Activated CD4-positive, alpha-beta T cell treated with anti-CD3 and anti-CD28 coated beads for 4 hours (primary cell): ENCODE results near the gene GGTLC2.

ENCODE experiments used
- DNase-seq, 2 donors: peaks; one replicate each; pipeline ENCODE4 v3.0.0-alpha.2; 2020

Gene GGTLC2

DNA sequence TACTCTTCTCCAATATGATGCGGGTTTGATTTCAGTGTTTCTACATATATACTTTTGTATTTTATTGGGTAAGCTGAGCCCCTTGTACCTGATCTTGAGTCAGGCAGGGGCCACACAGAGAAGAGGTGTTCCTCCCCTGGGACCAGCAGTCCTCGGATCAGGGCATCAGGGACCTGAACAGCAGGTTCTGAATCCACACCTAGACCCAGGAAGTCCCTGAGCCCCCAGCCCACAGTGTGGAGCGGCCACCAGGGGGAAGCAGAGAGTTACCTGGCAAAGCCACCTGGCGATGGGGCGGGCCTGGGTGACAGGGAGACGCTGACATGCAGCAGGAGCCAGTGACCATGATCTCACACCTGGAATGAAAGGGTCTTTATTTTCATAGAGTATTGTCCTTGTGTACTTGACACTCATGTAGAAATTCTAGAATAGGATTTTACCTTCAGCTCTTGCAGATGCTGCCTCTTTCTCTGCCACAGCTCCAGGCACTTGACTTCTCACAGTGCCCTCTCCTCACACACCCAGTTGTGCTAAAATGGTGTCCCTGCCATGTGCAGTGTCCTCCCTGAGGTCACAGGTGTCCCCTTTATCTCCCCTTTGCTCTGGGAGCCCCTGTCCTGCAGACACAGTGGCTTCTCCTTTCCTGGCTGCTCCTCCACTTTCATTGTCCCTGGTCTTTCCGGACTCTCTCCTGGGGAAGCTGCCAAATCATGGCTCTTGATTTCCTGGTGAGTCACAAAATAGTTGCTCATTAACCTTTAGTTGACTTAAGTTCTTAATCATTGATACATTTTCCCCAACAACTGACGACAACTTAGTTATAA lies 48.5 kb downstream of the GGTLC2 start:
- DNase-seq = peak; percentile 58 to 70

GRCh38 chr22:22693531-22693884 lies 49.1 kb downstream of the GGTLC2 start:
- DNase-seq = no peak

DNA sequence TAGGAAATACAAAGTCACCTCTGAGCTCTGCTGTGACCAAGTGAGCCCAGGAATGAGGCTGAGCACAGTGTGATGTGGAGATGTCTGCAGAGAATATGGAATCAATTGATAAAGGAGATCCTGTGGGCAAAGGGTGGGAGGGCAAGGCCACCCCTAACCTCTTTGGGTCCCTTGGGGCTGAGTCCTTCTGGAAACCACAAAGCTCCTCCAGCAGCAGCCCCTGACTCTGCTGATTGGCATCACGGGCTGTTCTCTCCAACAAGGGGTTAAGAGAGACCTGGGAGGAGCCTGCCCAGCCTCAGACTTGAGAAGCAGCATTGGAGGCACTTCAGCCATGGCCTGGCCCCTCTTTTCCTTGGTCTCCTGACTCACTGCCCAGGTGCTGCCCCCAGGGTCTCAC lies 49.7 kb downstream of the GGTLC2 start:
- DNase-seq = no peak

- no peak for DNase-seq
Measured at GRCh38 chr22:22696104-22696503, 51.7 kb downstream of the GGTLC2 start.
